IMR-90 (cell line): ENCODE data around the gene SRPK3. TPM values are rescaled to one million over a fixed set of nuclear protein-coding genes. Genes with fewer than 3 reads are reported as not detected.

ENCODE experiments used
- ATAC-seq: fragments of 200-7000 bp; cut with Tn5 transposase; 2 replicates; pipeline ENCODE4 v1.9.1; 2020; ENCODE audit warnings: low read depth, mild to moderate bottlenecking, moderate library complexity
- BruUV-seq: library from RNA; stranded (reverse); fragments of 400-500 nt; replicated peaks from 2 replicates; lab custom pipeline; 2021; lab: Mats Ljungman, UMichigan
- CTCF ChIA-PET: fragments of 300-600 bp; formaldehyde crosslinking; extraction: SDS; loops from one replicate; lab custom pipeline; 2021; ENCODE audit warnings: antibody characterized with exemption; lab: Yijun Ruan, JAX
- POLR2A ChIA-PET: fragments of 300-600 bp; sonication (Branson Sonifier 250); formaldehyde crosslinking; loops from one replicate; lab custom pipeline; 2022; ENCODE audit warnings: antibody characterized with exemption; ENCODE audit not compliant: unreplicated experiment; lab: Charles Lee
- DNase-seq: peaks from one replicate; pipeline ENCODE4 v3.0.0; 2013
- H2AFZ ChIP-seq: replicated peaks from 2 replicates; pipeline ENCODE3; 2013; ENCODE audit warnings: low read length, mild to moderate bottlenecking; ENCODE audit not compliant: poor library complexity
- H2AK5ac ChIP-seq: 2 replicates; pipeline ENCODE4 v1.6.1; 2013; ENCODE audit warnings: low read depth, low read length, inconsistent platforms
- H2AK9ac ChIP-seq: replicated peaks from 2 replicates; pipeline ENCODE3; 2013; ENCODE audit warnings: mild to moderate bottlenecking, low read depth, low read length, moderate library complexity; ENCODE audit not compliant: poor library complexity
- H2BK120ac ChIP-seq: 2 replicates; pipeline ENCODE4 v1.6.1; 2013; ENCODE audit warnings: low read depth, low read length, inconsistent platforms
- H2BK15ac ChIP-seq: 3 replicates; pipeline ENCODE4 v1.6.1; 2013; ENCODE audit warnings: low read depth, low read length, inconsistent platforms
- H2BK20ac ChIP-seq: 2 replicates; pipeline ENCODE4 v1.6.1; 2013; ENCODE audit warnings: low read depth, mild to moderate bottlenecking, inconsistent platforms, low read length, moderate library complexity
- H2BK5ac ChIP-seq: 2 replicates; pipeline ENCODE4 v1.6.1; 2013; ENCODE audit warnings: mild to moderate bottlenecking, low read depth, low read length, inconsistent platforms; ENCODE audit not compliant: poor library complexity, severe bottlenecking
- H3K14ac ChIP-seq: replicated peaks from 2 replicates; pipeline ENCODE4 v1.6.1; 2013; ENCODE audit warnings: low read depth, low read length, inconsistent platforms
- H3K18ac ChIP-seq: 2 replicates; pipeline ENCODE4 v1.6.1; 2013; ENCODE audit warnings: low read depth, low read length, control low read depth
- H3K23ac ChIP-seq: 2 replicates; pipeline ENCODE4 v1.6.1; 2013; ENCODE audit warnings: low read depth, low read length, inconsistent platforms
- H3K27ac ChIP-seq: 2 replicates; pipeline ENCODE4 v1.5.1; 2013; ENCODE audit warnings: mild to moderate bottlenecking, control low read depth, low read length; ENCODE audit not compliant: insufficient read depth
- H3K27me3 ChIP-seq: 2 replicates; pipeline ENCODE4 v1.6.1; 2013; ENCODE audit warnings: low read length; ENCODE audit not compliant: control insufficient read depth, insufficient read depth
- H3K36me3 ChIP-seq: 2 replicates; pipeline ENCODE4 v1.6.1; 2013; ENCODE audit warnings: low read length, mixed read lengths; ENCODE audit not compliant: control insufficient read depth, insufficient read depth
- H3K4ac ChIP-seq: 2 replicates; pipeline ENCODE4 v1.6.1; 2013; ENCODE audit warnings: low read depth, low read length, inconsistent platforms
- H3K4me1 ChIP-seq: 2 replicates; pipeline ENCODE4 v1.6.1; 2013; ENCODE audit warnings: low read length, mixed read lengths; ENCODE audit not compliant: control insufficient read depth, insufficient read depth
- H3K4me2 ChIP-seq: 2 replicates; pipeline ENCODE4 v1.6.1; 2013; ENCODE audit warnings: low read depth, mild to moderate bottlenecking, control low read depth, low read length, moderate library complexity
- H3K4me3 ChIP-seq: 2 replicates; pipeline ENCODE4 v1.5.1; 2013; ENCODE audit warnings: low read depth, mild to moderate bottlenecking, control low read depth, low read length, moderate library complexity; ENCODE audit not compliant: insufficient read depth
- H3K56ac ChIP-seq: 2 replicates; pipeline ENCODE4 v1.6.1; 2013; ENCODE audit warnings: low read length, inconsistent platforms; ENCODE audit not compliant: insufficient read depth; ENCODE audit errors: extremely low read depth
- H3K79me1 ChIP-seq, 2 experiments: 2 replicates each; pipeline ENCODE4 v1.6.1; 2013; ENCODE audit warnings: low read length in 2 of 2, inconsistent platforms in 1 of 2, low read depth in 1 of 2
- H3K9ac ChIP-seq: 2 replicates; pipeline ENCODE4 v1.6.1; 2013; ENCODE audit warnings: low read depth, low read length, control low read depth
- H3K9me1 ChIP-seq: 2 replicates; pipeline ENCODE4 v1.6.1; 2013; ENCODE audit warnings: low read length, inconsistent platforms; ENCODE audit not compliant: insufficient read depth
- H3K9me3 ChIP-seq: 2 replicates; pipeline ENCODE4 v1.6.1; 2013; ENCODE audit warnings: low read length; ENCODE audit not compliant: control insufficient read depth, insufficient read depth
- H4K20me1 ChIP-seq: 2 replicates; pipeline ENCODE4 v1.6.1; 2013; ENCODE audit warnings: low read length, inconsistent platforms; ENCODE audit not compliant: insufficient read depth
- H4K5ac ChIP-seq: 2 replicates; pipeline ENCODE4 v1.6.1; 2013; ENCODE audit warnings: mild to moderate bottlenecking, low read depth, low read length, control low read depth
- H4K8ac ChIP-seq, 2 experiments: 2 replicates each; pipeline ENCODE4 v1.6.1; 2013; ENCODE audit warnings: low read depth in 2 of 2, low read length in 2 of 2, control low read depth in 1 of 2, inconsistent platforms in 1 of 2
- H4K91ac ChIP-seq: 2 replicates; pipeline ENCODE4 v1.6.1; 2013; ENCODE audit warnings: low read depth, low read length, inconsistent platforms; ENCODE audit not compliant: insufficient read depth
- RCOR1 ChIP-seq: IDR thresholded peaks from 2 replicates; pipeline ENCODE4 v1.6.1; 2012; ENCODE audit warnings: mild to moderate bottlenecking, low read length, improper control_type of control experiment; ENCODE audit not compliant: insufficient replicate concordance
- WGBS, 2 experiments: methylation state at CpG; one replicate each; pipeline versions ENCODE4 v1.1.5 to v1.1.7; 2013; ENCODE audit warnings: missing lambda C conversion rate in 2 of 2; ENCODE audit not compliant: insufficient read length in 1 of 2; ENCODE audit errors: extremely low coverage in 2 of 2; 5-methylcytosine and 5-hydroxymethylcytosine counted together
- dilution Hi-C: fragments of 300-500 bp; cut with HindIII; formaldehyde crosslinking; loops from one replicate; pipeline ENCODE4 v1.14.3; 2018; ENCODE audit warnings: low sequenced_read_pairs; ENCODE audit not compliant: unreplicated experiment
- in situ Hi-C: fragments of 300-500 bp; cut with MboI; formaldehyde crosslinking; loops from 3 replicates; pipeline ENCODE4 v1.14.3; 2019; ENCODE audit warnings: low sequenced_read_pairs, inconsistent platforms, mixed read lengths
- intact Hi-C: fragments of 100-400 bp; cut with micrococcal nuclease; formaldehyde crosslinking; loops from 2 replicates; pipeline ENCODE4 v1.10.0; 2022
- polyA plus RNA-seq, 3 experiments: library from polyadenylated mRNA; depleted of rRNA; stranded (reverse); fragments of >200 nt; gene quantifications; 2 replicates each; pipeline ENCODE4 v1.2.3, GENCODE V29; 2012; ENCODE audit warnings: low replicate concordance in 1 of 3
- total RNA-seq: library from RNA; depleted of rRNA; stranded (reverse); fragments of >200 nt; gene quantifications from 2 replicates; pipeline ENCODE4 v1.2.3, GENCODE V29; 2012
- TF ChIP-seq, protein P1 (sequence below): conservative IDR thresholded peaks from 2 replicates; pipeline ENCODE4 v1.5.1; 2012; ENCODE audit warnings: mild to moderate bottlenecking, low read depth, low read length, improper control_type of control experiment
- TF ChIP-seq, protein P2 (sequence below): fragments of 150-350 bp; IDR thresholded peaks from 2 replicates; pipeline ENCODE4 v1.6.1; 2016; ENCODE audit warnings: low read depth, mild to moderate bottlenecking, low read length, moderate library complexity, borderline replicate concordance

SRPK3 gene
- total and polyA plus RNA-seq, 2 of the 4 experiments (the other 2 are of a cell fraction): 0.36 to 0.70 TPM

DNA sequence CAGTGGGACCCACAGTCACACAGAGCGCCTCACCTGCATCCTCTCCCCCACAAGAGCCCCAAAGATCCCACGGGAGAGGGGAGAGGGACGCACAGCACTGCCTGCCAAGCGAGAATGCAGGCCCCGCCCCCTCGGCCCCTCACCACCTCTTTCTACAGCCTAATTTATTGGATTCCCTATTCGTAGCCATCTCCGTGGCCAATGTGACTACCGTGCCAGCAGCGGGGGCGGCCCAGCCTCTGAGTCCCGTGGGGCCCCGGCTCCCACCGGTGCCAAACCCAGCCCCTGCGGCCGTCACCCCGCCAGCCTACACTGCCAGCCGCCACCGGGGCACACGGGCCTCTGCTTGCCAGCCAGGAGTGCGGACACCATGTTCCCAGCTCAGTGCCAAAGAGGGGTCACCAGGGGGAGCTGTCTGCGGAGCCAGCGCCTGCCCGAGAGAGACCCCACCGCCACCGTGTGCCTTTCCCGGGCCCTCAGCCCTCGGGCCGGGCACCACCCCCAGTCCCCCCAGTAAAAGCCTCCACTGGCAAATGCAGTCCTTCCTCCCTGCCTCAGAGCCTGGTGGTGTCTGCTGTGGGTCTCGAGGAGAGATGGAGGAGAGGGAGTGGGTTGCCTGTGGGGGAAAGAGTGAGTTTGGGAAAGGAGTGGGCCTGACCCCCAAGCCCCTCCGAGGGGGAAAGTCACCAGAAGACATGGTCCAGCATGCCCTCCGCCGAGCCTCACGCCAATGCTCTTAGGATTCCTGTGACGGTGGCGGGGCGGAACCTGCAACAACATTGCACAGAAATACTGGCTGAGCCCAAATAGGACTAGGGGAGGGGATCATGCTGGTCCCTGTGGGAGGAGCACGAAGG, 36.4 kb upstream of the SRPK3 start:
- in situ Hi-C loops (no loop called here), dilution Hi-C loops (no loop called here), intact Hi-C loops (no loop called here)
- no peak overlapping the region for H3K18ac ChIP-seq
- WGBS, 2 experiments: 45% methylated on average over 6 of the region's 38 CpGs; no CpG with 5 or more reads in 1 of the 2 experiments
- no peak overlapping the region for H3K14ac ChIP-seq
- no peak overlapping the region for H3K9ac ChIP-seq
- H3K79me1 ChIP-seq: no peaks in the 10 kb centered on the region
- no peak overlapping the region for H3K4me3 ChIP-seq
- no peak overlapping the region for H2AK5ac ChIP-seq
- H2BK20ac ChIP-seq: no peak overlapping the region
- no peak overlapping the region for H4K5ac ChIP-seq
- H2BK5ac ChIP-seq: no peak overlapping the region
- no peak overlapping the region for H4K8ac ChIP-seq
- no peak for TF ChIP-seq RCOR1
- TF ChIP-seq, protein P1, sequence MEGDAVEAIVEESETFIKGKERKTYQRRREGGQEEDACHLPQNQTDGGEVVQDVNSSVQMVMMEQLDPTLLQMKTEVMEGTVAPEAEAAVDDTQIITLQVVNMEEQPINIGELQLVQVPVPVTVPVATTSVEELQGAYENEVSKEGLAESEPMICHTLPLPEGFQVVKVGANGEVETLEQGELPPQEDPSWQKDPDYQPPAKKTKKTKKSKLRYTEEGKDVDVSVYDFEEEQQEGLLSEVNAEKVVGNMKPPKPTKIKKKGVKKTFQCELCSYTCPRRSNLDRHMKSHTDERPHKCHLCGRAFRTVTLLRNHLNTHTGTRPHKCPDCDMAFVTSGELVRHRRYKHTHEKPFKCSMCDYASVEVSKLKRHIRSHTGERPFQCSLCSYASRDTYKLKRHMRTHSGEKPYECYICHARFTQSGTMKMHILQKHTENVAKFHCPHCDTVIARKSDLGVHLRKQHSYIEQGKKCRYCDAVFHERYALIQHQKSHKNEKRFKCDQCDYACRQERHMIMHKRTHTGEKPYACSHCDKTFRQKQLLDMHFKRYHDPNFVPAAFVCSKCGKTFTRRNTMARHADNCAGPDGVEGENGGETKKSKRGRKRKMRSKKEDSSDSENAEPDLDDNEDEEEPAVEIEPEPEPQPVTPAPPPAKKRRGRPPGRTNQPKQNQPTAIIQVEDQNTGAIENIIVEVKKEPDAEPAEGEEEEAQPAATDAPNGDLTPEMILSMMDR: peak; percentile 25
- TF ChIP-seq, protein P2, sequence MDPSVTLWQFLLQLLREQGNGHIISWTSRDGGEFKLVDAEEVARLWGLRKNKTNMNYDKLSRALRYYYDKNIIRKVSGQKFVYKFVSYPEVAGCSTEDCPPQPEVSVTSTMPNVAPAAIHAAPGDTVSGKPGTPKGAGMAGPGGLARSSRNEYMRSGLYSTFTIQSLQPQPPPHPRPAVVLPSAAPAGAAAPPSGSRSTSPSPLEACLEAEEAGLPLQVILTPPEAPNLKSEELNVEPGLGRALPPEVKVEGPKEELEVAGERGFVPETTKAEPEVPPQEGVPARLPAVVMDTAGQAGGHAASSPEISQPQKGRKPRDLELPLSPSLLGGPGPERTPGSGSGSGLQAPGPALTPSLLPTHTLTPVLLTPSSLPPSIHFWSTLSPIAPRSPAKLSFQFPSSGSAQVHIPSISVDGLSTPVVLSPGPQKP: no peak
- H3K36me3 ChIP-seq: 0 out of 2 replicates have a peak, but pooled peaks cover 2% of the 10 kb centered on the region
- no peak overlapping the region for H3K56ac ChIP-seq
- no peaks in the 10 kb centered on the region; the same call in 1 of the 2 replicates for H3K9me3 ChIP-seq
- H3K27ac ChIP-seq: no peak overlapping the region
- no peak overlapping the region for H2BK120ac ChIP-seq
- BruUV-seq: no TSS peak
- DNase-seq: no peak
- no peaks in the 10 kb centered on the region for H3K27me3 ChIP-seq
- ChIA-PET CTCF (no interaction called here), POLR2A (no interaction called here)
- H2AK9ac ChIP-seq: no peak overlapping the region
- peaks cover 3% of the 10 kb centered on the region; the same call in 1 of the 2 replicates for H3K4me1 ChIP-seq
- H3K23ac ChIP-seq: no peak overlapping the region
- no peak for ATAC-seq
- no peak overlapping the region for H2BK15ac ChIP-seq
- no peak overlapping the region for H2AFZ ChIP-seq
- H3K9me1 ChIP-seq: no peaks in the 10 kb centered on the region
- H4K91ac ChIP-seq: no peak overlapping the region
- no peak overlapping the region for H3K4me2 ChIP-seq
- H4K20me1 ChIP-seq: no peaks in the 10 kb centered on the region
- no peak overlapping the region for H3K4ac ChIP-seq
